Neural crest cell (in vitro differentiated cells): Measurements from ENCODE around the gene CLEC18C. TPM values are rescaled to one million over a fixed set of nuclear protein-coding genes. Genes with fewer than 3 reads are reported as not detected.
"Not testable (repeated sequence)": the region's sequence is repeated elsewhere in the genome, so short reads cannot be mapped to it uniquely, and the experiment has no call there.

ENCODE experiments used
- DNase-seq: peaks from one replicate; pipeline ENCODE4 v3.0.0; 2021; ENCODE audit warnings: low read depth, mixed read lengths, low spot score
- H3K27ac Mint-ChIP-seq: one replicate; pipeline ENCODE4 v1.8.0; 2021; ENCODE audit warnings: mild to moderate bottlenecking, mixed read lengths; ENCODE audit not compliant: unreplicated experiment
- H3K27me3 Mint-ChIP-seq: 2 replicates; pipeline ENCODE4 v1.8.0; 2021; ENCODE audit warnings: low read depth, mild to moderate bottlenecking, mixed read lengths
- H3K36me3 Mint-ChIP-seq: 2 replicates; pipeline ENCODE4 v1.8.0; 2021; ENCODE audit warnings: low read depth, mild to moderate bottlenecking, mixed read lengths
- H3K4me1 Mint-ChIP-seq: 2 replicates; pipeline ENCODE4 v1.8.0; 2021; ENCODE audit warnings: mixed read lengths
- H3K4me3 Mint-ChIP-seq: one replicate; pipeline ENCODE4 v1.8.0; 2021; ENCODE audit warnings: mild to moderate bottlenecking, mixed read lengths
- H3K9me3 Mint-ChIP-seq: 2 replicates; pipeline ENCODE4 v1.8.0; 2021; ENCODE audit warnings: mixed read lengths
- total RNA-seq: library from RNA; stranded (reverse); gene quantifications from 2 replicates; pipeline ENCODE4 v1.2.1, GENCODE V29; 2021
- TF ChIP-seq, protein P1 (sequence below): fragments of 200-600 bp; sonication (generic); conservative IDR thresholded peaks from 2 replicates; pipeline ENCODE4 v1.5.0; 2021; ENCODE audit warnings: antibody characterized with exemption, mild to moderate bottlenecking

Gene CLEC18C
- total RNA-seq, 1 donor from 2014 or later: 1.0 TPM

DNA sequence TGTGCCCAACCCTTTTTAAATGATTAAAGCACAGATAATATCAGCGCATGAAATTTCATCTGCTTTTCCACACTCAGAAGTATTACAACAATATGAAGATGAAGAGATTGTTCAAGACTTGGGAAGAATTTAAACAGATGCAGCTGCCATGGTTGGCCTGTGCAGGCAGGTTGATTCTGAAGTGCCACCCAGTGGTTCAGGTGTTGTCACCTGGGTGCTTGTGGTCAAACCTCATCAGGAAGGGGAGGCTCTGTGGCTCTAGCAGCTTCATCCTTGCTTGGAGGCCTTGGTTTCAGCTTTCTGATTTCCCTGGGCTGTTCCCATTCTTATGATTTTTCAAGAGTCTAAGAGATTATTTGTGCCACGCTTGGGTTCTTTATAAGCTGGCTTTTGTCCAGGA lies 22.2 kb upstream of the CLEC18C start:
- Mint-ChIP-seq H3K4me1 (peaks cover 2% of the 10 kb centered on the region), H3K36me3 (peaks cover 13% of the 10 kb centered on the region), H3K27me3 (no peaks in the 10 kb centered on the region), H3K9me3 (no peaks in the 10 kb centered on the region), H3K27ac (peak overlapping the region; percentile 19), H3K4me3 (no peak overlapping the region)
- TF ChIP-seq, protein P1, sequence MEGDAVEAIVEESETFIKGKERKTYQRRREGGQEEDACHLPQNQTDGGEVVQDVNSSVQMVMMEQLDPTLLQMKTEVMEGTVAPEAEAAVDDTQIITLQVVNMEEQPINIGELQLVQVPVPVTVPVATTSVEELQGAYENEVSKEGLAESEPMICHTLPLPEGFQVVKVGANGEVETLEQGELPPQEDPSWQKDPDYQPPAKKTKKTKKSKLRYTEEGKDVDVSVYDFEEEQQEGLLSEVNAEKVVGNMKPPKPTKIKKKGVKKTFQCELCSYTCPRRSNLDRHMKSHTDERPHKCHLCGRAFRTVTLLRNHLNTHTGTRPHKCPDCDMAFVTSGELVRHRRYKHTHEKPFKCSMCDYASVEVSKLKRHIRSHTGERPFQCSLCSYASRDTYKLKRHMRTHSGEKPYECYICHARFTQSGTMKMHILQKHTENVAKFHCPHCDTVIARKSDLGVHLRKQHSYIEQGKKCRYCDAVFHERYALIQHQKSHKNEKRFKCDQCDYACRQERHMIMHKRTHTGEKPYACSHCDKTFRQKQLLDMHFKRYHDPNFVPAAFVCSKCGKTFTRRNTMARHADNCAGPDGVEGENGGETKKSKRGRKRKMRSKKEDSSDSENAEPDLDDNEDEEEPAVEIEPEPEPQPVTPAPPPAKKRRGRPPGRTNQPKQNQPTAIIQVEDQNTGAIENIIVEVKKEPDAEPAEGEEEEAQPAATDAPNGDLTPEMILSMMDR: no peak
- DNase-seq: no peak

DNA sequence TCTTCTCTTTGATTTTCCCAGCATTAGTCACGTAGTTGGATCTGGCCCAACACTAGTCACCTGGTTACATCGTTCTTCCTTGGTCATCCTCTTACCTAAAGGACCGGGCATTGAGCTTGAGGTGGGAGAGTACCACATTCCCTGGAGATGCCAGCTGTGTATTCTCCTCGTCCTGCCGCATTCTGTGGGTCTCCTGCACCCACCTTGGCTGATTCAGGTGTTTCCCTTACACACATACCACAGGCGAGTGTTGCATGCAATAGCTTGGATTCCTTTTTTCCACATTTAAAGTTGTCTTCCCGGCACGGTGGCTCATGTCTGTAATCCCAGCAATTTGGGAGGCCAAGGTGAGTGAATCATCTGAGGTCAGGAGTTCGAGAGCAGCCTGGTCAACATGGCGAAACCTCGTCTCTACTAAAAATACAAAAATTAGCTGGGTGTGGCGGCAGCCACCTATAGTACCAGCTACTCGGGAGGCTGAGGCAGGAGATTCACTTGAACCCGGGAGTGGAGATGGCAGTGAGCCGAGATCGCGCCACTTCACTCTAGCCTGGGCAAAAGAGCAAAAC lies 21.6 kb upstream of the CLEC18C start:
- Mint-ChIP-seq H3K27me3 (no peaks in the 10 kb centered on the region), H3K9me3 (no peaks in the 10 kb centered on the region), H3K27ac (peak overlapping the region; percentile 16), H3K4me1 (peaks cover 3% of the 10 kb centered on the region), H3K36me3 (peaks cover 18% of the 10 kb centered on the region), H3K4me3 (no peak overlapping the region)
- TF ChIP-seq, protein P1: no peak
- DNase-seq: no peak

GRCh38 chr16:70152578-70153302 lies 20.8 kb upstream of the CLEC18C start:
- DNase-seq: no peak
- TF ChIP-seq, protein P1: no peak
- H3K36me3 Mint-ChIP-seq: peaks cover 18% of the 10 kb centered on the region
- H3K9me3 Mint-ChIP-seq: no peaks in the 10 kb centered on the region
- no peaks in the 10 kb centered on the region for H3K27me3 Mint-ChIP-seq
- no peak overlapping the region for H3K27ac Mint-ChIP-seq
- no peak overlapping the region for H3K4me3 Mint-ChIP-seq
- H3K4me1 Mint-ChIP-seq: peaks cover 10% of the 10 kb centered on the region

- not testable (repeated sequence) for DNase-seq, H3K4me3 Mint-ChIP-seq, H3K27ac Mint-ChIP-seq, H3K4me1 Mint-ChIP-seq, H3K9me3 Mint-ChIP-seq, H3K27me3 Mint-ChIP-seq
- peaks cover 14% of the 10 kb centered on the region for H3K36me3 Mint-ChIP-seq
Measured at GRCh38 chr16:70154736-70155135, 18.9 kb upstream of the CLEC18C start.

GRCh38 chr16:70156207-70156978 lies 17.2 kb upstream of the CLEC18C start:
- DNase-seq: no peak
- H3K9me3 Mint-ChIP-seq: no peaks in the 10 kb centered on the region
- H3K4me3 Mint-ChIP-seq: no peak overlapping the region
- H3K36me3 Mint-ChIP-seq: peaks cover 14% of the 10 kb centered on the region
- TF ChIP-seq, protein P1: no peak
- no peaks in the 10 kb centered on the region for H3K27me3 Mint-ChIP-seq
- peak overlapping the region; percentile 81 for H3K27ac Mint-ChIP-seq
- H3K4me1 Mint-ChIP-seq: peaks cover 10% of the 10 kb centered on the region

DNA sequence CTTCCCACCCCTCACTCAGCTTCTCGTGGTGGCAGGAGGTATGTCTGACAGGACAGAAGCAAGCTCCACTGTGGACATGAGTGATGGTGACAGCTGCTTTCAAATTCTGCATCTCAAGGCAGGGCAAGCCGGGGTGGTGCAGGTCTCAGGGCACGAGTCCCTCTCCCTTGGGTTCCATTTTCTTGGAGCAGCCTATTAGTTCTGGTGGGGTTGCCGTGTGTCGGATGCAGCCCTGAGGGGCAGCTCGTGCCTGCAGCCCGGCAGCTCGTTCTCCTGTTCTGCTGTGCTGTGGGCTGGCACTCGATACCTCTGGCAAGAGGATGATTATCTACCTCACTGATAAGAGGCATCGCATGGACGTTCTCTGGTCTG lies 16.5 kb upstream of the CLEC18C start:
- no peak overlapping the region for H3K4me3 Mint-ChIP-seq
- no peak overlapping the region for H3K27ac Mint-ChIP-seq
- no peak for DNase-seq
- TF ChIP-seq, protein P1: no peak
- no peaks in the 10 kb centered on the region for H3K9me3 Mint-ChIP-seq
- H3K27me3 Mint-ChIP-seq: no peaks in the 10 kb centered on the region
- peaks cover 14% of the 10 kb centered on the region for H3K36me3 Mint-ChIP-seq
- peaks cover 14% of the 10 kb centered on the region for H3K4me1 Mint-ChIP-seq
